Measurements from ENCODE around the gene DEPDC5. TPM values are rescaled to one million over a fixed set of nuclear protein-coding genes. Genes with fewer than 3 reads are reported as not detected.
A peak's percentile ranks its signal among the peaks of the same experiment; 100 is the strongest.

Gene DEPDC5
- total and polyA plus RNA-seq, 10 of the 15 experiments (the other 5 are each of a cell fraction or from before 2014, with no cell fraction given) = 3.0 to 38.9 (median 22.8) TPM

- Histone ChIP-seq H3K79me2 (ENCODE audit: control insufficient read depth, insufficient read depth, low read length) (no peaks in the 10 kb centered on the region), H2AFZ (ENCODE audit: control insufficient read depth, low read depth, low read length) (no peak overlapping the region), H3K9ac (ENCODE audit: control insufficient read depth, insufficient read depth, low read length) (no peak overlapping the region), H3K4me1 (ENCODE audit: control insufficient read depth, insufficient read depth, low read length) (peaks cover 11% of the 10 kb centered on the region), H3K4me2 (ENCODE audit: control insufficient read depth, insufficient read depth) (no peak overlapping the region), H3K9me3 (replicated peaks; ENCODE audit: control insufficient read depth, insufficient read depth, low read length) (no peaks in the 10 kb centered on the region), H3K27me3 (replicated peaks in 1 of 2; ENCODE audit: control insufficient read depth in 2 of 2, insufficient read depth in 2 of 2, low read length in 1 of 2) (no peaks in the 10 kb centered on the region), H3K27ac (ENCODE audit: control insufficient read depth, insufficient read depth) (peak overlapping the region; percentile 30), H3K36me3 (ENCODE audit: control insufficient read depth in 2 of 2, insufficient read depth in 2 of 2, low read length in 1 of 2) (peaks cover 9 to 20% of the 10 kb centered on the region in 2 experiments), H3K4me3 (no peak overlapping the region), H4K20me1 (ENCODE audit: control insufficient read depth, insufficient read depth) (no peaks in the 10 kb centered on the region)
- ATAC-seq (peak; percentile 67), FAIRE-seq (peak; percentile 56), DNase-seq (ENCODE audit: low read depth, low spot score) (peak; percentile 43)
- in situ Hi-C loops (cut with MboI) (no loop called here), intact Hi-C loops (cut with micrococcal nuclease; ENCODE audit: unreplicated experiment) (no loop called here)
- RAD21 ChIA-PET (ENCODE audit: unreplicated experiment) = no interaction called here
- no TSS peak for BruUV-seq (replicated peaks)
- 42% methylated on average over 5 of the region's 5 CpGs for WGBS (ENCODE audit: insufficient coverage, insufficient replicate concordance, low lambda C conversion rate, missing lambda C conversion rate)
- CTCF ChIA-PET = interaction anchor here (1.1 kb wide), 1 partner anchor 142 kb away, joined by 4 read pairs; no protein-coding TSS in a partner anchor
- SMC1A ChIA-PET (ENCODE audit: uncharacterized antibody, unreplicated experiment) = no interaction called here
- POLR2A ChIA-PET = no interaction called here
- TF ChIP-seq BHLHE40 (IDR thresholded peaks at IDR 0.05; ENCODE audit: borderline replicate concordance in 1 of 2, low read depth in 2 of 2, low read length in 1 of 2) (peak in 1 of 2 experiments; percentile 26; a peak in 1 of 4 replicates), NBN (IDR thresholded peaks at IDR 0.05) (no peak), RUNX3 (IDR thresholded peaks at IDR 0.05; ENCODE audit: low read length) (peak; percentile 73), SPI1 (IDR thresholded peaks at IDR 0.05; ENCODE audit: borderline replicate concordance, insufficient read depth, low read depth, low read length) (peak; percentile 47; the same call in 1 of the 2 replicates), ESRRA (IDR thresholded peaks at IDR 0.05; ENCODE audit: low read length) (no peak), MEF2B (IDR thresholded peaks at IDR 0.05; ENCODE audit: partially characterized antibody, poor library complexity, severe bottlenecking) (peak; percentile 70), ZNF217 (IDR thresholded peaks at IDR 0.05) (peak; percentile 51; the same call in 1 of the 2 replicates), IKZF2 (IDR thresholded peaks at IDR 0.05) (peak; percentile 76 to 85), MTA2 (IDR thresholded peaks at IDR 0.05; ENCODE audit: low read depth) (peak; percentile 34; the same call in 1 of the 2 replicates), EED (IDR thresholded peaks at IDR 0.05; ENCODE audit: low read depth) (peak; percentile 50; the same call in 1 of the 2 replicates), IKZF1 (conservative IDR thresholded peaks at IDR 0.05) (peak; percentile 50; the same call in 1 of the 2 replicates), ZBTB4 (CRISPR knock-in tag; IDR thresholded peaks at IDR 0.05) (no peak), DPF2 (IDR thresholded peaks at IDR 0.05) (no peak), SMARCA5 (IDR thresholded peaks at IDR 0.05) (0 out of 2 replicates have a peak, but pooled peaks have one; percentile 49), ZBTB11 (CRISPR knock-in tag; IDR thresholded peaks at IDR 0.05) (no peak), RAD51 (IDR thresholded peaks at IDR 0.05) (peak; percentile 68), TAF1 (IDR thresholded peaks at IDR 0.05; ENCODE audit: borderline replicate concordance, low read depth, low read length) (0 out of 2 replicates have a peak, but pooled peaks have one; percentile 25), ATF7 (IDR thresholded peaks at IDR 0.05; ENCODE audit: low read depth) (peak; percentile 19; the same call in 1 of the 2 replicates), RAD21 (IDR thresholded peaks at IDR 0.05; ENCODE audit: insufficient read depth, low read depth, low read length) (no peak), SUZ12 (IDR thresholded peaks at IDR 0.05; ENCODE audit: unreplicated experiment) (no peak)
These were observed 74.9 kb downstream of the DEPDC5 start for GRCh38 chr22:31828739-31829138.
